Stimulated activated CD8-positive, alpha-beta memory T cell treated with anti-CD3 and anti-CD28 coated beads, Interleukin-4, amount 100 ng/mL, for 48 hours (primary cell): ENCODE measurements around the gene TTC16.

Experiments used
- DNase-seq: peaks from one replicate; pipeline ENCODE4 v3.0.0-alpha.2; 2020

Gene TTC16

GRCh38 chr9:127698985-127699670, 16.8 kb upstream of the TTC16 start:
- peak; percentile 91 for DNase-seq

GRCh38 chr9:127700140-127700539, 15.7 kb upstream of the TTC16 start:
- DNase-seq = no peak

DNA sequence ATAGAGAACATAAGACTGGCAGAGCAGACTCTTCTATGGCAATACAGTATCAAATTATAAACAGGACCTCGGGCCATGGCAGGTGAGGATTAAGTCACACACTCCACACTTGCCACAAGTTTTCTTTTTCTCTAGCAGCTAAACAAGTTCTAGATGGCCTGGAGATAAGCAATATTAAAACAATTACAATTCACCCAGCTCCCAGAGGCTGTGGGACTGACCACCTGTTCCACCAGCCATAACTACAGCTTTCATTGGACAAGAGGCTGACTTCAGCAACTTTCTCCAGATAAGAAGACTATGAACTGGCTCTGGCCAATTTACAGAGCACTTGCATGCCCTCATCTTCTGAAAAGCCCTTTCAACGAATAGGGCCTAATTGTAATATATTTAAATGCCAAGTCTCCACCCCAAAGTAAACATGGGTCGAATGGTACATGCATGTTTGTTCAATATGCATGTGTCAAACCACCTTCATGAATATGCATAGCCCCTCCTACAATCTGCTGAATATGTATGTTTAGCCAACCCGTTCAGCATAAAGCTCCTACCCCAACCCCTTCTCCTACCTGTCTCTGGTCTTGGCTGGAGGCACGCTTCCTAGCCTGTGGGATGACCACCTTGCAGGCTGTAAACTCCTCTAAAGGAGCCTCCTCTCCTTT, 15.2 kb upstream of the TTC16 start:
- no peak for DNase-seq

DNA sequence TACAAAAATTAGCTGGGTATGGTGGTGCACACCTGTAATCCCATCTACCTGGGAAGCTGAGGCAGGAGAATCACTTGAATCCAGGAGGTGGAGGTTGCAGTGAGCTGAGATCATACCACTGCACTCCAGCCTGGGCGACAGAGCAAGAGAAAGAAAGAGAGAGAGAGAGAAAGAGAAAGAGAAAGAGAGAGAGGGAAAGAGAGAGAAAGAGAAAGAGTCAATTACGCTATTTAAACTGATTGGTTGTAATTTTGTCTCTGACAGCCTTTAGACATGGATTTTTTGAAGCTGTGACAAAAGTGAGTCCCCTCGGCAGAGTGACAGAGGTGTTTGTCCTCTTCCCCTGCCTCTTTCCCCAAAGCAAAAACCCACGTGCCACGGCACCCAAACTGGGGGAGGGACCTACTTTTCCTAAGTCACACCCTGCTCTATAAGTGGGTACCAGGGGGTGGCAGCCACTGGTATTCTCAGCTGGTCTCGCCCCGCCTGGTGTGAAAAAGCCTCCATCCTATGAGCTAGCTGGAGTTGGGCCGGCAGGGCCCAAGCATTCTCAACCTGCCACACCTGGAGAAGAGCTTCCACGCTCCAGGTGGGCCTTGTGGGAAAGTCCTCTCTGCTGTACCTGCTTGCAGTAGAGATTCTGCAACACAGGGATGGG, 12.5 kb upstream of the TTC16 start:
- no peak for DNase-seq

- DNase-seq = no peak
These were observed 10.1 kb upstream of the TTC16 start for GRCh38 chr9:127705577-127706379.

DNA sequence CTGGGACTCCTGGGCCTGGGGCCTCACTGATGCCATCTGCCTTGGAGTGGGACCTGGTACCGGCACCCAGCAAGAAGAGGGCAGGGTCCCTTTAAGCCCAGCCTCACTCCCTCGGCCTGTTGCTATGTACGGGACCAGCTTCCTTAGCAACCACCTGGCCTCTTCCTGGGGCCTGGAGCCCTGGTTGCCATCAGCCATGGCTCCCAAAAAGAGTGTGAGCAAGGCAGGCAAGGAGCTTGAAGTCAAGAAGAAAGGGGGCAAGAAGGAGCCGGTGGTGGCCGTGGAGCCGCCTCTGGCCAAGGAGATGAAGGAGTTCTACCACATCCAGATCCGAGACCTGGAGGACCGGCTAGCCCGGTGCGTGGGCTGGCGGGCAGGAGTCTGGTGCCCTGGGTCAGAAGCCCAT, 9.0 kb upstream of the TTC16 start, which contains the start of gene CFAP157:
Gene CFAP157, plus strand, starts transcription at position 153 of the 406 bp plus-strand sequence. Its CDS starts 44 bp downstream, at position 197.
- DNase-seq = no peak

- DNase-seq = peak; percentile 50
These were observed 8.1 kb upstream of the TTC16 start for GRCh38 chr9:127707766-127708165.

GRCh38 chr9:127708952-127709587, 6.8 kb upstream of the TTC16 start:
- DNase-seq = no peak

DNA sequence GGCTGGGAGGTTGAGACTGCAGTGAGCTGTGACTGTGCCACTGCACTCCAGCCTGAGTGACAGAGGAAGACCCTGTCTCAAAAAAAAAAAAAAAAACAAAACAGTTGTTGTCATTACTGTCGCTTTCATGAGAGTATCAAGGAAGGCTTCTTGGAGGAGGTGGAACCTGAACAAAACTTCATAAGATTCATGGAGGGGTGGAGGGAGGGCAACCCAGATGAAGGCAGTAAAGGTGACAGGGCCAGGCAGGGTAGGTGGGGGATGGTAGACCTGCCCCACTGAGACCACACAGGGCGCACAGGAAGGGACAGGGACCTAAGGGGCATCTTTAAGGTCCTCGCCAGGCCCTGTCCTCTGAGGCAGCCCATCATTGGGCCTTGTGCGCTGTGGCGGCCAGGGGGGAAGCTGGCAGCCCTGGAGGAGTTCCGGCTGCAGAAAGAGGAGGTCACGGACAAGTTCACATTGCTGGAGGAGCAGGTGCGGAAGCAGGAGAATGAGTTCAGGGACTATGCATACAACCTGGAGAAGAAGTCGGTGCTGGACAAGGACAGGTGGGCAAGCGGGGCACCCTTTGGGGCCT, 5.6 kb upstream of the TTC16 start:
- no peak for DNase-seq

DNA sequence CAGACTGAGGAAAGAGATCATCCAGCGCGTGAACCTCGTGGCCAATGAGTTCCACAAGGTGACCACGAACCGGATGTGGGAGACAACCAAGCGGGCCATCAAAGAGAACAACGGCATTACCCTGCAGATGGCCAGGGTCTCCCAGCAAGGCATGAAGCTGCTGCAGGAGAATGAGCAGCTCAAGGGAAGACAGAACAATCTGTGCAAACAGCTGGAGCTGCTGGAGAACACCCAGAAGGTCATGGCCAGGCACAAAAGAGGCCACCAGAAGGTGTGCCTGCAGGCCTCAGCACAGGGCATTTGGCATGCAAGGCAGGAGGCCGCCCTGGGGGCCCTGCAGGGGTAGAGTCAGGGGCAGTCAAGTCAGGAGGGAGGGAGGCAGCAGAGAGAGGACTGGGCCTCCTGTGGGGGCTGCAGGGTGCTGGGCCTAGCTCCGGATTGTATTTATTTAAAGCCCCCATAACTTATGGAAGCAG, 4.6 kb upstream of the TTC16 start:
- no peak for DNase-seq

GRCh38 chr9:127711831-127712274, 4.0 kb upstream of the TTC16 start:
- no peak for DNase-seq

DNA sequence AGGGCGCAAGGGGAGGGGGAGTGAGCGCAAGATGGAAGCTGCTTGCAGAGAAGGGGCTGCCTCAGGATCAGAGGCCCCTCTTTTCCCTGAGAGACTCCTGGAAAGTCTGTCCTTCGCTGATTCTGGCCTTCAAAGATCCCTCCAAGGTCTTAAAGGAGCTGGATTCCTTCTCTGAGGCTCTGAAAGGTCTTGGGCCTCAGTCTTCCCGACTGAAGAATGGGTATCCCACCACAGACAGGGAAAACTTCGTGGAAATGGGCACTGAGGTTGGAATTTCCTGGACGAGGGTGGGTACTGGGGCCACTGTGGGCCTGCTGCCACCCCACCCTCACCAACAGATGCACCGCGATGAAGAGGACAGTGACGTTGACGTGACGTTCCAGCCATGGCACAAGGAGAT, 3.5 kb upstream of the TTC16 start:
- DNase-seq = no peak

- DNase-seq = no peak
These were observed 3.0 kb upstream of the TTC16 start for GRCh38 chr9:127712867-127713266.

- DNase-seq = no peak
These were observed 1.7 kb upstream of the TTC16 start for GRCh38 chr9:127714020-127714750.

- peak; percentile 34 for DNase-seq
These were observed 869 bp upstream of the TTC16 start for GRCh38 chr9:127714951-127715469.

DNA sequence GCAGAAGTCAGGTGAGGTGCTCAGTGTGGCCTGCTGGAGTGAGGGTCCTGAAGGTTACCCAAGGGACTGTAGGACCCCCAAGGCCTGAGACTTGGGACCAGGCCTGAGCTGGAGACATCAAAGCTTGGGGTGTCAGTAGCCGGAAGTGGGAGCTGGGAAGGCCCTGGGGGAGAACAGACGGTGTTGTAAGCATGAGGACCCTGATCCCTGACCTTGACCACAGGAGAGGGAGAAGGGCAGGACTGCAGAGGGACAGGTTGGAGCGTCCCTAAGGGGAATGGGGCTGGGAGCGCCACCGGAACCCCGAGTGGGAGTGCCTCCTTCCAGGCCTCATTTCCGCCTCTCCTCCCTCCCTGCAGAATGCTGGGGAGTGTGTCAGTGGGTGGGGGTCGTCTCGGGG, 533 bp downstream of the TTC16 start:
- DNase-seq = no peak

GRCh38 chr9:127717766-127718165, 1.9 kb downstream of the TTC16 start:
- DNase-seq = no peak

- DNase-seq = peak; percentile 40
These were observed 4.4 kb downstream of the TTC16 start for GRCh38 chr9:127720031-127720864.

DNA sequence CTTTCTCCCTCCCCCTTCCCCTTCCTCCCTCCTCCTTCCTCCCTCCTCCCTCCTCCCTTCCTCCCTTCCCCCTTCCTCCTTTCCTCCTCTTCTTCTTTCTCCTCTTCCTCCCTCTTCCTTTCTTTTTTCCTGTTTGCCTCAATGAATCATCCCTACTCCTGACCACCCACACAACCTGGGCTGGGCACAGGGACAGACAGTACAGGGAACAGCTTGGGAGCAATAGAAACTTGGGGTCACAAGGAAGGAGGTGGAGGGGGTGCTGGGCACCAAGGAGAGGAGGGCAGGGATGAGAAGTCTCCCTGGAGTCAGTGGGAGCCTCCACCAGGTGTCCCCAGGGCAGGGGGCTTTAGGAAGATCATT, 5.0 kb downstream of the TTC16 start:
- no peak for DNase-seq

- DNase-seq = no peak
These were observed 5.5 kb downstream of the TTC16 start for GRCh38 chr9:127721391-127721821.
